ENCODE measurements around the gene TSPAN15. TPM values are rescaled to one million over a fixed set of nuclear protein-coding genes. Genes with fewer than 3 reads are reported as not detected.

Gene TSPAN15
- total and polyA plus RNA-seq, 2 experiments from 2014 or later = 0.34 TPM; not detected in 1

- Histone ChIP-seq H3K27me3 (replicated peaks; ENCODE audit: insufficient read depth) (peaks cover 5% of the 10 kb centered on the region; the same call in 1 of the 2 replicates), H3K79me2 (ENCODE audit: insufficient read depth) (no peaks in the 10 kb centered on the region), H2AFZ (no peak overlapping the region), H4K20me1 (ENCODE audit: insufficient read depth) (no peaks in the 10 kb centered on the region), H3K27ac (no peak overlapping the region), H3K4me3 (no peak overlapping the region), H3K9ac (no peak overlapping the region), H3K36me3 (ENCODE audit: low read depth) (no peaks in the 10 kb centered on the region), H3K9me2 (ENCODE audit: insufficient read depth) (no peaks in the 10 kb centered on the region), H3F3A (ENCODE audit: insufficient read depth) (no peaks in the 10 kb centered on the region), H3K4me2 (ENCODE audit: unreplicated experiment) (no peak overlapping the region), H3K4me1 (ENCODE audit: insufficient read depth) (no peaks in the 10 kb centered on the region), H3K9me3 (ENCODE audit: low read depth) (no peaks in the 10 kb centered on the region)
- no peak for DNase-seq
- TF ChIP-seq EZH2phosphoT487 (IDR thresholded peaks at IDR 0.05; ENCODE audit: insufficient read depth, low read depth) (no peak), EZH2 (IDR thresholded peaks at IDR 0.05; ENCODE audit: insufficient read depth, poor library complexity, severe bottlenecking) (no peak)
- in situ Hi-C loops (cut with MboI) = loop anchor here (5.0 to 25.0 kb wide), 2 partner anchors 85 to 430 kb away; partner anchors contain the start of gene KIFBP
- 68 to 70% methylated on average over 10 to 11 of the region's 11 CpGs for WGBS, 2 experiments (ENCODE audit: low coverage in 1 of 2, low lambda C conversion rate in 2 of 2, missing lambda C conversion rate in 2 of 2)
Measured at GRCh38 chr10:69417542-69417941, 33.7 kb upstream of the TSPAN15 start.

GRCh38 chr10:69418052-69418752 lies 33.1 kb upstream of the TSPAN15 start:
- Histone ChIP-seq H3K36me3 (ENCODE audit: low read depth) (no peaks in the 10 kb centered on the region), H3K27me3 (replicated peaks; ENCODE audit: insufficient read depth) (peaks cover 8% of the 10 kb centered on the region; the same call in 1 of the 2 replicates), H3K4me1 (ENCODE audit: insufficient read depth) (no peaks in the 10 kb centered on the region), H3K4me3 (no peak overlapping the region), H3F3A (ENCODE audit: insufficient read depth) (no peaks in the 10 kb centered on the region), H3K4me2 (ENCODE audit: unreplicated experiment) (no peak overlapping the region), H3K79me2 (ENCODE audit: insufficient read depth) (no peaks in the 10 kb centered on the region), H3K9me3 (ENCODE audit: low read depth) (no peaks in the 10 kb centered on the region), H4K20me1 (ENCODE audit: insufficient read depth) (no peaks in the 10 kb centered on the region), H2AFZ (no peak overlapping the region), H3K27ac (no peak overlapping the region), H3K9me2 (ENCODE audit: insufficient read depth) (no peaks in the 10 kb centered on the region), H3K9ac (no peak overlapping the region)
- in situ Hi-C loops (cut with MboI) = loop anchor here (5.0 to 25.0 kb wide), 2 partner anchors 84 to 431 kb away; partner anchors contain the start of gene KIFBP
- WGBS, 2 experiments (ENCODE audit: low coverage in 1 of 2, low lambda C conversion rate in 2 of 2, missing lambda C conversion rate in 2 of 2) = 61 to 64% methylated on average over 8 of the region's 8 CpGs
- TF ChIP-seq EZH2 (IDR thresholded peaks at IDR 0.05; ENCODE audit: insufficient read depth, poor library complexity, severe bottlenecking) (no peak), EZH2phosphoT487 (IDR thresholded peaks at IDR 0.05; ENCODE audit: insufficient read depth, low read depth) (no peak)
- DNase-seq = no peak

- TF ChIP-seq EZH2phosphoT487 (IDR thresholded peaks at IDR 0.05; ENCODE audit: insufficient read depth, low read depth) = no peak
- TF ChIP-seq EZH2 (IDR thresholded peaks at IDR 0.05; ENCODE audit: insufficient read depth, poor library complexity, severe bottlenecking) = no peak
- H3K9me2 ChIP-seq (ENCODE audit: insufficient read depth) = no peaks in the 10 kb centered on the region
- H2AFZ ChIP-seq = no peak overlapping the region
- H3K36me3 ChIP-seq (ENCODE audit: low read depth) = no peaks in the 10 kb centered on the region
- H4K20me1 ChIP-seq (ENCODE audit: insufficient read depth) = no peaks in the 10 kb centered on the region
- in situ Hi-C loops (cut with MboI) = loop anchor here (5.0 to 25.0 kb wide), 2 partner anchors 83 to 432 kb away; partner anchors contain the start of gene KIFBP
- no peaks in the 10 kb centered on the region for H3K9me3 ChIP-seq (ENCODE audit: low read depth)
- no peaks in the 10 kb centered on the region for H3K79me2 ChIP-seq (ENCODE audit: insufficient read depth)
- no peak overlapping the region for H3K27ac ChIP-seq
- no peak overlapping the region for H3K9ac ChIP-seq
- no peak overlapping the region for H3K4me2 ChIP-seq (ENCODE audit: unreplicated experiment)
- WGBS, 2 experiments (ENCODE audit: low coverage in 1 of 2, low lambda C conversion rate in 2 of 2, missing lambda C conversion rate in 2 of 2) = 77 to 79% methylated on average over 18 of the region's 18 CpGs
- DNase-seq = no peak
- H3K4me3 ChIP-seq = no peak overlapping the region
- peaks cover 17% of the 10 kb centered on the region for H3K27me3 ChIP-seq (replicated peaks; ENCODE audit: insufficient read depth)
- no peaks in the 10 kb centered on the region for H3F3A ChIP-seq (ENCODE audit: insufficient read depth)
- no peaks in the 10 kb centered on the region for H3K4me1 ChIP-seq (ENCODE audit: insufficient read depth)
Measured at GRCh38 chr10:69419096-69419743, 32.0 kb upstream of the TSPAN15 start.

GRCh38 chr10:69419744-69420126 lies 31.5 kb upstream of the TSPAN15 start:
- no peaks in the 10 kb centered on the region for H4K20me1 ChIP-seq (ENCODE audit: insufficient read depth)
- 70 to 76% methylated on average over 10 to 11 of the region's 11 CpGs for whole genome bisulfite sequencing, 2 experiments (ENCODE audit: low coverage in 1 of 2, low lambda C conversion rate in 2 of 2, missing lambda C conversion rate in 2 of 2)
- H3K4me2 ChIP-seq (ENCODE audit: unreplicated experiment) = no peak overlapping the region
- no peak overlapping the region for H2AFZ ChIP-seq
- no peak overlapping the region for H3K9ac ChIP-seq
- no peaks in the 10 kb centered on the region for H3K79me2 ChIP-seq (ENCODE audit: insufficient read depth)
- H3K27me3 ChIP-seq (replicated peaks; ENCODE audit: insufficient read depth) = peaks cover 18% of the 10 kb centered on the region
- DNase-seq = no peak
- H3F3A ChIP-seq (ENCODE audit: insufficient read depth) = no peaks in the 10 kb centered on the region
- H3K4me3 ChIP-seq = no peak overlapping the region
- no peaks in the 10 kb centered on the region for H3K9me2 ChIP-seq (ENCODE audit: insufficient read depth)
- no peak overlapping the region for H3K27ac ChIP-seq
- no peaks in the 10 kb centered on the region for H3K4me1 ChIP-seq (ENCODE audit: insufficient read depth)
- no peak for TF ChIP-seq EZH2phosphoT487 (IDR thresholded peaks at IDR 0.05; ENCODE audit: insufficient read depth, low read depth)
- TF ChIP-seq EZH2 (IDR thresholded peaks at IDR 0.05; ENCODE audit: insufficient read depth, poor library complexity, severe bottlenecking) = no peak
- H3K36me3 ChIP-seq (ENCODE audit: low read depth) = no peaks in the 10 kb centered on the region
- in situ Hi-C loops (cut with MboI) = loop anchor here (5.0 to 25.0 kb wide), 3 partner anchors 83 to 432 kb away; partner anchors contain the start of genes FAM241B and KIFBP
- H3K9me3 ChIP-seq (ENCODE audit: low read depth) = no peaks in the 10 kb centered on the region

Data from GM23248 (cell line).